Measurements from ENCODE around the gene FUT8. TPM values are rescaled to one million over a fixed set of nuclear protein-coding genes. Genes with fewer than 3 reads are reported as not detected.

FUT8 gene
- polyA plus RNA-seq, 1 of the 3 experiments (the other 2 are of a cell fraction), result 31.7 TPM

- Histone ChIP-seq H3K27ac (ENCODE audit: low read depth in 2 of 2, low read length in 1 of 2) (no peak overlapping the region), H3K9ac (no peak overlapping the region), H3K9me2 (no peaks in the 10 kb centered on the region), H3K27me3 (ENCODE audit: insufficient read depth) (no peaks in the 10 kb centered on the region), H3K4me1 (ENCODE audit: control insufficient read depth in 1 of 2, insufficient read depth in 2 of 2, low read depth in 1 of 2, low read length in 1 of 2) (no peaks in the 10 kb centered on the region), H3K9me3 (no peaks in the 10 kb centered on the region), H2AFZ (ENCODE audit: low read depth) (no peak overlapping the region), H3K36me3 (replicated peaks in 1 of 2; ENCODE audit: control insufficient read depth in 1 of 2, insufficient read depth in 2 of 2, low read length in 1 of 2) (peaks cover 12 to 14% of the 10 kb centered on the region in 2 experiments), H3K4me2 (no peak overlapping the region), H4K20me1 (ENCODE audit: insufficient read depth) (no peaks in the 10 kb centered on the region), H3F3A (replicated peaks; ENCODE audit: insufficient read depth) (no peaks in the 10 kb centered on the region), H3K4me3 (ENCODE audit: low read depth in 2 of 2, low read length in 1 of 2) (no peak overlapping the region), H3K79me2 (ENCODE audit: insufficient read depth) (no peaks in the 10 kb centered on the region)
- CTCF ChIA-PET, result interaction anchor here (0.7 kb wide), 1 partner anchor 81 kb away, joined by 3 read pairs; no protein-coding TSS in a partner anchor
- no peak for DNase-seq
- WGBS (ENCODE audit: low lambda C conversion rate), result 96% methylated on average over 5 of the region's 5 CpGs
- no peak for TF ChIP-seq IRF3 (IDR thresholded peaks at IDR 0.05; ENCODE audit: low read depth, low read length)
- no peak for TF ChIP-seq TCF12 (IDR thresholded peaks at IDR 0.05)
- no peak for TF ChIP-seq NFIC (IDR thresholded peaks at IDR 0.05; ENCODE audit: borderline replicate concordance)
- TF ChIP-seq RCOR1 (IDR thresholded peaks at IDR 0.05; ENCODE audit: low read length), result no peak
- TF ChIP-seq CTCF (IDR thresholded peaks at IDR 0.05), result no peak
- TF ChIP-seq MEF2A (IDR thresholded peaks at IDR 0.05; ENCODE audit: borderline replicate concordance, low read depth), result no peak
- TF ChIP-seq MAX (IDR thresholded peaks at IDR 0.05; ENCODE audit: low read depth), result no peak
- no peak for TF ChIP-seq CHD2 (IDR thresholded peaks at IDR 0.05; ENCODE audit: low read length, partially characterized antibody)
- no peak for TF ChIP-seq GABPA (IDR thresholded peaks at IDR 0.05; ENCODE audit: low read depth)
- TF ChIP-seq YY1 (IDR thresholded peaks at IDR 0.05; ENCODE audit: low read depth), result no peak
- TF ChIP-seq PBX3 (IDR thresholded peaks at IDR 0.05), result no peak
- TF ChIP-seq ZBTB33 (IDR thresholded peaks at IDR 0.05; ENCODE audit: borderline replicate concordance, low read depth), result no peak
- no peak for TF ChIP-seq JUND (IDR thresholded peaks at IDR 0.05)
- POLR2A ChIA-PET, result no interaction called here
Measured at GRCh38 chr14:65729566-65729965, 317.0 kb downstream of the FUT8 start.
